ENCODE data around the gene ZNF664.

The ZNF664 gene

DNA sequence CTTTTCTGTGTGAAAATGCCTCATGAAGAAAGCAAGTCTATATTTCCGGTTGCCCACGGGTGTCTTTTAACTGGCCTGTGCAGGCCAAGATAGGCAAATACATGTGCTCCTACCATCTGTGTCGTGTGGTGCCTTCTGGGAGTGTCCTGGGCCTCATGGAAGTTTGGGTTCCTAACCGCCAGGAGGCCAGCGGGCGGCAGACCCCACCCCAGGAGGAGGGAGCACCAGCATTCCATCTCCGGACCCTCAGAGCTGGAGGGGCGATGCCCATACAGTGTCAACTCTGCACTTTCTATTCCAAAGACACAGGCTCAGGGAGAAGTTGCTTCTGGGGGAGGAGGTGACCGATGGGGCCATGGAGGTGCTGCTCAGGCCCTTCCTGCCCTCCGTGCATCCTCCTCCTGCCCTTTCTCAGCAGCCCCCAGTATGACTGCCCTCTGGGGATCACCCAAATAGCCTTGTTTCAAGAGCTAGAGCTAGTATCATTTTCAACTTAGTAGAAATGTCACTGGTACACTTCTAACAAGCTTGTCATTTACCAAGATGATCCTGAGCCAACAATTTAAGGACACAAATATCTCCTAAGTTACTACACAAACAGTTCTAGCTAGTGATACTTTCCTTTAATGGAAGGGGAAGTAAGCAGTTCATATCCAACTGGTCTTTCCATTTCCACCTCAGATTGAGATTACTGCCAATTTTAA, 18.2 kb upstream of the ZNF664 start:
- H3K27ac ChIP-seq = no peak overlapping the region
- TF ChIP-seq ZFX (IDR thresholded peaks at IDR 0.05) (no peak), CTCF (conservative IDR thresholded peaks at IDR 0.05) (no peak)

GRCh38 chr12:123956249-123956648, 16.8 kb upstream of the ZNF664 start:
- H3K27ac ChIP-seq = no peak overlapping the region
- TF ChIP-seq CTCF (conservative IDR thresholded peaks at IDR 0.05) = no peak
- no peak for TF ChIP-seq ZFX (IDR thresholded peaks at IDR 0.05)

DNA sequence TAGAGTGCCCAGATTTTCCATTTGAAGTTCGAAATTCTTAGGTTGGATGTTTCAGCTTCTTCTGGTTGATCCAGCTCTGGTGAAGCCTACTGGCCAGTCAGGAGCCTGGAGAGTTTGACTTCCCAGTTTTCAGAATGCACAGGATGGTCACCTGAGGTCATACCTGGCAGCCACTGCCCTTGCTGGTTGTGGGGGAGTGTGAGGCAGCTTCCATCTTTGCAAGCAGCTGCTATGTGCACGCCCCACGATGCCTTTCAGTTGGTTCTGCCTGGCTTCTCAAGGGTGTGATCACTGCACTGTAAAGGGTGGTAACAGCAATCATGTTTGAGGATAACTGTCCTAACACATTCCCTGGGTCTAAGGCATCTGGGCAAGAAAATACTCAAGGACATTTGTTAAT, 15.8 kb upstream of the ZNF664 start:
- no peak for TF ChIP-seq ZFX (IDR thresholded peaks at IDR 0.05)
- TF ChIP-seq CTCF (conservative IDR thresholded peaks at IDR 0.05) = no peak
- H3K27ac ChIP-seq = no peak overlapping the region

DNA sequence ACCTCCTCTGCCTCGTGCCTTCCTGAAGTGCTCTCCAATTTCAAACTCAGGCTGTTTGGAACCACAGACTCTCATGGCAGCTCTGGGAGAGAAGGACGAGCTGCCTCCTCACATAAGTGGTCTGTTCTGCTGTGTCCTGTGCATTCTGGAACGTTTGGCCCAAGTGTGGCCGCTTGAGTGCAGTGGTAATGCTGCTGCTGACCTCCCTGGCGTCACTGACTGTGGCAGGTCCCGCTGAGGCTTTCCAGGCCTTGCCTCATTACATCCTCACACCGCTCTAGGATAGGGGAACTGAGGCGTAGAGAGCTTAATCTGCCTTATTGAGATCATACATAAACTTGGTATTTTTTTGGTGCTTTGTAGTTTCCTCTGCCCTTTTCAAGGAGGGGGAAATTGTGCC, 14.6 kb upstream of the ZNF664 start:
- TF ChIP-seq CTCF (conservative IDR thresholded peaks at IDR 0.05) (no peak), ZFX (IDR thresholded peaks at IDR 0.05) (no peak)

DNA sequence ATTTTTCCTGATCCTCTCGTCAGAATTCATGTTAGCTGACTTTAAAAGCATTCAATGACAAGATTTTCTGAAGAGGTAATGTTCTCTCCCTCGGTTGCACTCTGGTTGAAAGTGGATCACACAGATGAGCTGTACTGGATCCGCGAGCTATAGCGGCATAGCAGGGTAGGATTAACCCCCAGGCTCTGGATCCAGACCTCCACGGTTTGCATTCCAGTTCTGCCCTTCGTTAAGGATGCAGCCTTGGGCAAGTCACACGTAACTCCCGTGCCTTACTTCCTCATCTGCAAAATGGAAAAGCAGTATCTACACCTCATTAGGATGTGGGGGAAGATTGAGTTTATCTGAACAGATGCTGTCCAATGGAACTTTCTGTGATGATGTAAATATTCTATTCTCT, 14.1 kb upstream of the ZNF664 start:
- TF ChIP-seq ZFX (IDR thresholded peaks at IDR 0.05) = no peak
- TF ChIP-seq CTCF (conservative IDR thresholded peaks at IDR 0.05) = no peak
- no peak overlapping the region for H3K27ac ChIP-seq

More for the DNA sequence above, 14.6 kb upstream of the ZNF664 start:
- no peak overlapping the region for H3K27ac ChIP-seq

DNA sequence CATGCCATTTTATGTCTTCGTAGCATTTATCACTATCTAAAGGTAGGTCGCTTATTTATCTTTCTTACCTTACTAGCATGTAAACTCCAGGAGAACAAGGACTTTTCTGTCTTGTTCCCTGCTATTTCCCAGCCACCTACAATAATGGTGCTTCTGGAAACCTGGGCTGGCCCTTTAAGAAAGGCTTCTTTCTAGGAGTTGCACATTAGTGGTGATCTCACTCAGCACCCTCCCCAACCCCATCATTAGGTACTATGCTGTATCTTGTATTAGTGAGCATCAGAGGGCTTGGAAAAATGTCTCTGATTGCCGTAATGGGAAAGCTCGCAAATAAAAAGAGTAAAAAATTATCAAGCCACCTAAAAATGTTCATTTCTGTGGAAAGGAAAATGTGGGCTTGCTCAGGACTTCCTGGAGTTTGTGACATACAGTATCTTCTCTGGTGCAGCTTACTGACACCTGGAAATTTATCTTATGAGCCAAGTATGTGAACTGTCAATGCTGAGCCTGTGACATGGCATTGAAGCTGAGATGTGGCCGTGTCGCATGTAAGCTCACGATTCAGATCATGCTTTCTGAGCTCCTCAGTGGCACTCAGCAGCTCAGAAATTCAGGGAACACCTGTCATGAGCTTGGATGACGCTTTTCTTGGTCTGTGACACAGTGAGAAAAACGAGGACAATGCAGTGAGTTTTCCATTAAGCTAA, 12.8 kb upstream of the ZNF664 start:
- H3K27ac ChIP-seq = no peak overlapping the region
- TF ChIP-seq CTCF (conservative IDR thresholded peaks at IDR 0.05) (no peak), ZFX (IDR thresholded peaks at IDR 0.05) (no peak)

DNA sequence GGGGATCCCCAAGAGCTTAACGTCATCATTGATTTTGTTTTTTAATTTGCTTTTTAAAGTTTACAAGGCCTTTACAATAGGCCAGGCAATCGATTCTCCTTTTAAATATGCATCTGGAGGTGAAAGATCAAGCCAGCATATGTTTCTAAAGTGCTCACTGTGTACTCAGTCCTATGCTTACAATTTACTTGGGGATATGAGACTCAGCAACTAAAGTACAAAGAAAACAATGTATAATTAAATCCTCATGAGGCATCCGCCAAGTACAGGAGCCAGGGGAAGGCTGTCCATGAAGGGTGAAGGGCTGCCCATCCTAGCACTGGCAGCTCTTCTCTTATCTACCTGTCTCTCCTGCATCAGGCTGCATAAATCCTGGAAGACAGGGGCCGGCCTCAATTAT, 12.2 kb upstream of the ZNF664 start:
- TF ChIP-seq ZFX (IDR thresholded peaks at IDR 0.05) (no peak), CTCF (conservative IDR thresholded peaks at IDR 0.05) (no peak)
- no peak overlapping the region for H3K27ac ChIP-seq

Measured in C4-2B (cell line).